Liver (tissue), 9 donors: ENCODE data around the gene TMEM272. TPM values are rescaled to one million over a fixed set of nuclear protein-coding genes. Genes with fewer than 3 reads are reported as not detected.

Experiments used
- DNase-seq: peaks from one replicate; pipeline ENCODE4 v3.0.0-alpha.2; 2017; ENCODE audit warnings: low spot score
- H3K27ac ChIP-seq, 2 donors: one replicate each; pipeline ENCODE4 v1.7.0; 2013; ENCODE audit warnings: inconsistent platforms in 2 of 2, low read length in 2 of 2, control low read depth in 1 of 2, low read depth in 1 of 2, mild to moderate bottlenecking in 1 of 2
- H3K27me3 ChIP-seq, 4 donors: one replicate each; pipeline versions ENCODE4 v1.6.1 to v1.7.0; 2013; ENCODE audit warnings: low read length in 3 of 4, inconsistent platforms in 1 of 4, mild to moderate bottlenecking in 1 of 4, moderate library complexity in 1 of 4; ENCODE audit not compliant: control insufficient read depth in 4 of 4, insufficient read depth in 4 of 4
- H3K36me3 ChIP-seq, 4 donors: one replicate each; pipeline versions ENCODE4 v1.6.1 to v1.7.0; 2013; ENCODE audit warnings: low read length in 3 of 4, mild to moderate bottlenecking in 3 of 4, low read depth in 1 of 4, moderate library complexity in 1 of 4; ENCODE audit not compliant: control insufficient read depth in 4 of 4, insufficient read depth in 3 of 4
- H3K4me1 ChIP-seq, 4 donors: one replicate each; pipeline versions ENCODE4 v1.6.1 to v1.7.0; 2013; ENCODE audit warnings: low read length in 3 of 4, mild to moderate bottlenecking in 3 of 4, moderate library complexity in 1 of 4; ENCODE audit not compliant: control insufficient read depth in 4 of 4, insufficient read depth in 4 of 4
- H3K4me3 ChIP-seq, 3 donors: one replicate each; pipeline versions ENCODE4 v1.6.1 to v1.7.0; 2013; ENCODE audit warnings: low read length in 3 of 3, control low read depth in 1 of 3, low read depth in 1 of 3, mild to moderate bottlenecking in 1 of 3
- H3K9ac ChIP-seq, 2 donors: one replicate each; pipeline ENCODE4 v1.7.0; 2013; ENCODE audit warnings: low read length in 2 of 2, mild to moderate bottlenecking in 2 of 2, moderate library complexity in 2 of 2, control low read depth in 1 of 2, low read depth in 1 of 2
- H3K9me3 ChIP-seq, 4 donors: one replicate each; pipeline versions ENCODE4 v1.6.1 to v1.7.0; 2013; ENCODE audit warnings: low read length in 3 of 4; ENCODE audit not compliant: control insufficient read depth in 4 of 4
- ATF3 ChIP-seq: IDR thresholded peaks from 2 replicates; pipeline ENCODE4 v1.6.1; 2016; ENCODE audit warnings: antibody characterized with exemption
- CTCF ChIP-seq: fragments of 150-350 bp; IDR thresholded peaks from 2 replicates; pipeline ENCODE4 v1.5.1; 2017; ENCODE audit warnings: improper control_type of control experiment, low read depth, low read length; ENCODE audit not compliant: missing input control
- EGR1 ChIP-seq, 2 donors: IDR thresholded peaks; 2 replicates each; pipeline ENCODE4 v1.6.1; 2016 to 2018; ENCODE audit warnings: antibody characterized with exemption in 2 of 2, low read depth in 2 of 2
- FOXA1 ChIP-seq: IDR thresholded peaks from 2 replicates; pipeline ENCODE4 v1.6.1; 2016; ENCODE audit warnings: antibody characterized with exemption
- FOXA2 ChIP-seq: IDR thresholded peaks from 2 replicates; pipeline ENCODE4 v1.6.1; 2016; ENCODE audit warnings: antibody characterized with exemption
- GABPA ChIP-seq, 2 donors: IDR thresholded peaks in 1 of 2; conservative IDR thresholded peaks in 1 of 2; 2 replicates each; pipeline ENCODE4 v1.6.1; 2016; ENCODE audit warnings: antibody characterized with exemption in 2 of 2, mild to moderate bottlenecking in 1 of 2, moderate library complexity in 1 of 2
- HNF4A ChIP-seq, 2 donors: conservative IDR thresholded peaks; 2 replicates each; pipeline ENCODE4 v1.6.1; 2016; ENCODE audit warnings: antibody characterized with exemption in 2 of 2, mild to moderate bottlenecking in 2 of 2
- HNF4G ChIP-seq: IDR thresholded peaks from 2 replicates; pipeline ENCODE4 v1.6.1; 2016; ENCODE audit warnings: antibody characterized with exemption
- MAX ChIP-seq: IDR thresholded peaks from 2 replicates; pipeline ENCODE4 v1.6.1; 2016; ENCODE audit warnings: antibody characterized with exemption
- NR2F2 ChIP-seq: IDR thresholded peaks from 2 replicates; pipeline ENCODE4 v1.6.1; 2016; ENCODE audit warnings: antibody characterized with exemption
- RAD21 ChIP-seq, 2 donors: IDR thresholded peaks; 2 replicates each; pipeline ENCODE4 v1.6.1; 2016; ENCODE audit warnings: antibody characterized with exemption in 2 of 2, mild to moderate bottlenecking in 2 of 2
- REST ChIP-seq: IDR thresholded peaks from 2 replicates; pipeline ENCODE4 v1.6.1; 2016; ENCODE audit warnings: antibody characterized with exemption, mild to moderate bottlenecking
- RXRA ChIP-seq, 2 donors: IDR thresholded peaks; 2 replicates each; pipeline ENCODE4 v1.6.1; 2017 to 2018; ENCODE audit warnings: antibody characterized with exemption in 2 of 2, mild to moderate bottlenecking in 1 of 2
- SP1 ChIP-seq: IDR thresholded peaks from 2 replicates; pipeline ENCODE4 v1.6.1; 2018; ENCODE audit warnings: antibody characterized with exemption, mild to moderate bottlenecking
- TAF1 ChIP-seq: conservative IDR thresholded peaks from 2 replicates; pipeline ENCODE4 v1.6.1; 2016; ENCODE audit warnings: antibody characterized with exemption, mild to moderate bottlenecking
- YY1 ChIP-seq: IDR thresholded peaks from 2 replicates; pipeline ENCODE4 v1.6.1; 2016; ENCODE audit warnings: antibody characterized with exemption, mild to moderate bottlenecking
- WGBS: extraction: QIAGEN DNeasy Blood & Tissue Kit; methylation state at CpG from one replicate; pipeline ENCODE4 v1.1.7; 2013; 5-methylcytosine and 5-hydroxymethylcytosine counted together
- polyA plus RNA-seq, 2 donors: library from polyadenylated mRNA; stranded (reverse) in 1 of 2; unstranded in 1 of 2; fragments of 200-250 nt in 1 of 2; fragments of >200 nt in 1 of 2; fragmentation: Nextera tagmentation in 1 of 2; extraction: Ambion mirVana in 1 of 2; gene quantifications; one replicate each; pipeline versions ENCODE4 v1.2.1 to v1.2.3, GENCODE V29; 2013 to 2015
- total RNA-seq, 2 donors: library from RNA; depleted of rRNA; stranded (reverse); fragments of >200 nt; gene quantifications; one replicate each; pipeline ENCODE4 v1.2.3, GENCODE V29; 2014
- TF ChIP-seq, protein P1 (sequence below): IDR thresholded peaks from 2 replicates; pipeline ENCODE4 v1.6.1; 2016; ENCODE audit warnings: antibody characterized with exemption
- donor health status: healthy.
- donor health status: healthy.
- donor health status: healthy.
- donor health status: healthy.
- donor health status: healthy.

Gene TMEM272
- total and polyA plus RNA-seq, 4 donors, result 0.02 to 0.42 (median 0.10) TPM

DNA sequence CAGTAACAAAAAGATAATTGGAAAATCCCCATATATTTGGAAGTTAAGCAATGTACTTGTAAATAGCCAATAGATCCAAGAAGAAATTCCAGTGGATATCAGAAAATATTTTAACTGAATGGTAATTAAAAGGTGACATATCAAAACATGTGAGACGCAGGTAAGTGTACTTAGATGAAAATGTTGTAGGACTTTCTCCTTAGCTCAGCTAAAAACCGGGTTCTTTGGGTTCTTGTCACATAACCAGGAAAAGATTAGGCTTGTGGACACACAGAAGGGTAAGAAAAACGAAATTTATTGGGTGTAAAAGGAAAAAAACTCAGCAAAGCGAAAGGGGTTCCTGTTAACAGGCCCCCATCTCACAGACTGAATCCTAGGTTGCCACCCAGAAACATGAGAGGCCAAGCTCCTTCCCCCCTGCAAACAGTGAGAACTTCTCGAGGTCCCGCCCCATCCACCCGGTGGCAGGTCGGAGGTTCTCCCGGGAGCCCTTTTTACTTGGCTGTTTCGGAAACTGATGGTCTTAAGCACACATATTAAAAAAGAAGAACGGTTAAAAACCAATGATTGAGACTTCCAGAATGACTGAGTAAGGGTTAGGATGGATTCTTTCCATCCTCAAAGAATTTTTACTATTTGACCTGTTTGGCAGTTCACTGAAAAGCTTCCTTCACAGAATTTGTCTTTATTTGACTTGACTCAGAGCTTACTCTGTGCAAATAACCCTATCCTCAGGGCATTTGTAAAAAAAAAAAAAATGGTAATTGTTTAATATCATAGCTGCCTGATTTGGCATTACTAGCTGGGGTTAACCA lies 13.7 kb upstream of the TMEM272 start:
- H3K4me3 ChIP-seq, result no peak overlapping the region
- no peaks in the 10 kb centered on the region for H3K4me1 ChIP-seq
- H3K9me3 ChIP-seq, result no peaks in the 10 kb centered on the region
- no peak for DNase-seq
- TF ChIP-seq SP1 (no peak), YY1 (no peak), RAD21 (IDR thresholded peaks at IDR 0.05) (no peak), FOXA2 (no peak), FOXA1 (no peak), HNF4A (conservative IDR thresholded peaks at IDR 0.05) (no peak), ATF3 (no peak), EGR1 (IDR thresholded peaks at IDR 0.05; ENCODE audit: low read depth in 2 of 2) (no peak), REST (no peak), HNF4G (no peak), RXRA (IDR thresholded peaks at IDR 0.05) (no peak), MAX (no peak), TAF1 (no peak), CTCF (no peak), GABPA (IDR thresholded peaks at IDR 0.05 in 1 of 2, conservative IDR thresholded peaks at IDR 0.05 in 1 of 2) (no peak), NR2F2 (no peak)
- TF ChIP-seq, protein P1, sequence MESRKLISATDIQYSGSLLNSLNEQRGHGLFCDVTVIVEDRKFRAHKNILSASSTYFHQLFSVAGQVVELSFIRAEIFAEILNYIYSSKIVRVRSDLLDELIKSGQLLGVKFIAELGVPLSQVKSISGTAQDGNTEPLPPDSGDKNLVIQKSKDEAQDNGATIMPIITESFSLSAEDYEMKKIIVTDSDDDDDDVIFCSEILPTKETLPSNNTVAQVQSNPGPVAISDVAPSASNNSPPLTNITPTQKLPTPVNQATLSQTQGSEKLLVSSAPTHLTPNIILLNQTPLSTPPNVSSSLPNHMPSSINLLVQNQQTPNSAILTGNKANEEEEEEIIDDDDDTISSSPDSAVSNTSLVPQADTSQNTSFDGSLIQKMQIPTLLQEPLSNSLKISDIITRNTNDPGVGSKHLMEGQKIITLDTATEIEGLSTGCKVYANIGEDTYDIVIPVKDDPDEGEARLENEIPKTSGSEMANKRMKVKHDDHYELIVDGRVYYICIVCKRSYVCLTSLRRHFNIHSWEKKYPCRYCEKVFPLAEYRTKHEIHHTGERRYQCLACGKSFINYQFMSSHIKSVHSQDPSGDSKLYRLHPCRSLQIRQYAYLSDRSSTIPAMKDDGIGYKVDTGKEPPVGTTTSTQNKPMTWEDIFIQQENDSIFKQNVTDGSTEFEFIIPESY, result no peak
- no peak overlapping the region for H3K27ac ChIP-seq
- H3K36me3 ChIP-seq, result no peaks in the 10 kb centered on the region
- H3K9ac ChIP-seq, result no peak overlapping the region
- WGBS, result 72% methylated on average over 11 of the region's 11 CpGs
- H3K27me3 ChIP-seq, result no peaks in the 10 kb centered on the region
